ENCODE data around the gene FADS2. TPM values are rescaled to one million over a fixed set of nuclear protein-coding genes. Genes with fewer than 3 reads are reported as not detected.

FADS2 gene
- total and polyA plus RNA-seq, 2 of the 13 experiments (the other 11 are each of a cell fraction or from before 2014, with no cell fraction given), result 90.1 to 124 TPM

DNA sequence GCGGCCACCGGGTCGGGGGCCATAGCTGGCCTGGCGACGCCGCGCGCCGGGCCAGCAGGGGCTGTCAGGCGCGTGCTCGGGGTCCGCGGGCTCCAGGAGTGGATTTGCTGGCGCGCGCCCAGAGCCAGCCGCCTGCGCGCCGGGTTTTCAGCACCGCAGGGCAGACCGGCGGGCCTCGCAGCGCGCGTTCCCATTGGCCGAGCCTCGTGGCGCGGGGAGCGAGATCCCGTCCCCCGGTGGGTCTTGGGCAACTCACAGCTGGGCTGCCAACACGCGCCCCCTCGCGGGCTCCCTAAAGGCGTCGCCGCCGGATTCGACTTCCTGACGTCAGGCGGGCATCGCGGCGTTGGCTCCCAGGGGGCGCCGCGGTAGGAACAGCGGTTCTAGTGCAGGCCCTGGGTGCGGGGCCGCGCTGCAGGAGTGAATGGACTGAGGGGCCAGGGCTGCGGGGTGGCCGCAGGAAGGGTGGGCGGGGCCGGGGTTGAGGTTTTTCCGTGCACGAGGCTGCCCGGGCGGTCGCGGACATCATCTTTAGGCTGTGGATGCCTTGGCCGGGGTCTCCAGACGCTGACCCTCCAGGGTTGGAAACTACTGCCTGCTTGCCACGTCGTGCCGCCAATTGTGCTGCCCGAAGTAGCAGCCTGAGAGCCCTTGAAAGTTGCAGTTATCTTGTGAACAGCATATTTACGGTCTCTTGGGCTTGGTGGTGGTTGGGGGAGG is 11.2 kb upstream of the FADS2 start, which contains the start of gene FADS1 (continued):
- TF ChIP-seq, protein P1, sequence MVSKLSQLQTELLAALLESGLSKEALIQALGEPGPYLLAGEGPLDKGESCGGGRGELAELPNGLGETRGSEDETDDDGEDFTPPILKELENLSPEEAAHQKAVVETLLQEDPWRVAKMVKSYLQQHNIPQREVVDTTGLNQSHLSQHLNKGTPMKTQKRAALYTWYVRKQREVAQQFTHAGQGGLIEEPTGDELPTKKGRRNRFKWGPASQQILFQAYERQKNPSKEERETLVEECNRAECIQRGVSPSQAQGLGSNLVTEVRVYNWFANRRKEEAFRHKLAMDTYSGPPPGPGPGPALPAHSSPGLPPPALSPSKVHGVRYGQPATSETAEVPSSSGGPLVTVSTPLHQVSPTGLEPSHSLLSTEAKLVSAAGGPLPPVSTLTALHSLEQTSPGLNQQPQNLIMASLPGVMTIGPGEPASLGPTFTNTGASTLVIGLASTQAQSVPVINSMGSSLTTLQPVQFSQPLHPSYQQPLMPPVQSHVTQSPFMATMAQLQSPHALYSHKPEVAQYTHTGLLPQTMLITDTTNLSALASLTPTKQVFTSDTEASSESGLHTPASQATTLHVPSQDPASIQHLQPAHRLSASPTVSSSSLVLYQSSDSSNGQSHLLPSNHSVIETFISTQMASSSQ (IDR thresholded peaks at IDR 0.05; ENCODE audit: low read depth), result no peak
- TF ChIP-seq, protein P1 (CRISPR knock-in tag; IDR thresholded peaks at IDR 0.05; ENCODE audit: borderline replicate concordance), result peak; percentile 75; the same call in 1 of the 2 replicates
- TF ChIP-seq, protein P2, sequence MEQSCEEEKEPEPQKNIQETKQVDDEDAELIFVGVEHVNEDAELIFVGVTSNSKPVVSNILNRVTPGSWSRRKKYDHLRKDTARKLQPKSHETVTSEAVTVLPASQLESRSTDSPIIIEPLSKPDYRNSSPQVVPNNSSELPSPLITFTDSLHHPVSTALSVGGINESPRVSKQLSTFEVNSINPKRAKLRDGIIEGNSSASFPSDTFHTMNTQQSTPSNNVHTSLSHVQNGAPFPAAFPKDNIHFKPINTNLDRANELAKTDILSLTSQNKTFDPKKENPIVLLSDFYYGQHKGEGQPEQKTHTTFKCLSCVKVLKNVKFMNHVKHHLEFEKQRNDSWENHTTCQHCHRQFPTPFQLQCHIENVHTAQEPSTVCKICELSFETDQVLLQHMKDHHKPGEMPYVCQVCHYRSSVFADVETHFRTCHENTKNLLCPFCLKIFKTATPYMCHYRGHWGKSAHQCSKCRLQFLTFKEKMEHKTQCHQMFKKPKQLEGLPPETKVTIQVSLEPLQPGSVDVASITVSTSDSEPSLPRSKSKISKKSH (CRISPR knock-in tag; IDR thresholded peaks at IDR 0.05; ENCODE audit: borderline replicate concordance), result no peak; the same call in 1 of the 2 replicates
- TF ChIP-seq, protein P3, sequence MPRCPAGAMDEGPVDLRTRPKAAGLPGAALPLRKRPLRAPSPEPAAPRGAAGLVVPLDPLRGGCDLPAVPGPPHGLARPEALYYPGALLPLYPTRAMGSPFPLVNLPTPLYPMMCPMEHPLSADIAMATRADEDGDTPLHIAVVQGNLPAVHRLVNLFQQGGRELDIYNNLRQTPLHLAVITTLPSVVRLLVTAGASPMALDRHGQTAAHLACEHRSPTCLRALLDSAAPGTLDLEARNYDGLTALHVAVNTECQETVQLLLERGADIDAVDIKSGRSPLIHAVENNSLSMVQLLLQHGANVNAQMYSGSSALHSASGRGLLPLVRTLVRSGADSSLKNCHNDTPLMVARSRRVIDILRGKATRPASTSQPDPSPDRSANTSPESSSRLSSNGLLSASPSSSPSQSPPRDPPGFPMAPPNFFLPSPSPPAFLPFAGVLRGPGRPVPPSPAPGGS (CRISPR knock-in tag; IDR thresholded peaks at IDR 0.05), result peak; percentile 85; the same call in 1 of the 2 replicates
- TF ChIP-seq TSC22D2 (CRISPR knock-in tag; IDR thresholded peaks at IDR 0.05; ENCODE audit: borderline replicate concordance) (no peak), SCMH1 (CRISPR knock-in tag; IDR thresholded peaks at IDR 0.05; ENCODE audit: borderline replicate concordance) (no peak), KMT2B (CRISPR knock-in tag; IDR thresholded peaks at IDR 0.05) (peak; percentile 71; the same call in 1 of the 2 replicates), ELF1 (CRISPR knock-in tag; IDR thresholded peaks at IDR 0.05) (peak; percentile 75), ZNF790 (CRISPR knock-in tag; IDR thresholded peaks at IDR 0.05; ENCODE audit: borderline replicate concordance) (peak; percentile 60; the same call in 1 of the 2 replicates), ZFP1 (CRISPR knock-in tag; IDR thresholded peaks at IDR 0.05) (no peak)
- TF ChIP-seq, protein P4, sequence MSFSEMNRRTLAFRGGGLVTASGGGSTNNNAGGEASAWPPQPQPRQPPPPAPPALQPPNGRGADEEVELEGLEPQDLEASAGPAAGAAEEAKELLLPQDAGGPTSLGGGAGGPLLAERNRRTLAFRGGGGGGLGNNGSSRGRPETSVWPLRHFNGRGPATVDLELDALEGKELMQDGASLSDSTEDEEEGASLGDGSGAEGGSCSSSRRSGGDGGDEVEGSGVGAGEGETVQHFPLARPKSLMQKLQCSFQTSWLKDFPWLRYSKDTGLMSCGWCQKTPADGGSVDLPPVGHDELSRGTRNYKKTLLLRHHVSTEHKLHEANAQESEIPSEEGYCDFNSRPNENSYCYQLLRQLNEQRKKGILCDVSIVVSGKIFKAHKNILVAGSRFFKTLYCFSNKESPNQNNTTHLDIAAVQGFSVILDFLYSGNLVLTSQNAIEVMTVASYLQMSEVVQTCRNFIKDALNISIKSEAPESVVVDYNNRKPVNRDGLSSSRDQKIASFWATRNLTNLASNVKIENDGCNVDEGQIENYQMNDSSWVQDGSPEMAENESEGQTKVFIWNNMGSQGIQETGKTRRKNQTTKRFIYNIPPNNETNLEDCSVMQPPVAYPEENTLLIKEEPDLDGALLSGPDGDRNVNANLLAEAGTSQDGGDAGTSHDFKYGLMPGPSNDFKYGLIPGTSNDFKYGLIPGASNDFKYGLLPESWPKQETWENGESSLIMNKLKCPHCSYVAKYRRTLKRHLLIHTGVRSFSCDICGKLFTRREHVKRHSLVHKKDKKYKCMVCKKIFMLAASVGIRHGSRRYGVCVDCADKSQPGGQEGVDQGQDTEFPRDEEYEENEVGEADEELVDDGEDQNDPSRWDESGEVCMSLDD (CRISPR knock-in tag; IDR thresholded peaks at IDR 0.05; ENCODE audit: borderline replicate concordance), result peak; percentile 30; the same call in 1 of the 2 replicates
- TF ChIP-seq, protein P5, sequence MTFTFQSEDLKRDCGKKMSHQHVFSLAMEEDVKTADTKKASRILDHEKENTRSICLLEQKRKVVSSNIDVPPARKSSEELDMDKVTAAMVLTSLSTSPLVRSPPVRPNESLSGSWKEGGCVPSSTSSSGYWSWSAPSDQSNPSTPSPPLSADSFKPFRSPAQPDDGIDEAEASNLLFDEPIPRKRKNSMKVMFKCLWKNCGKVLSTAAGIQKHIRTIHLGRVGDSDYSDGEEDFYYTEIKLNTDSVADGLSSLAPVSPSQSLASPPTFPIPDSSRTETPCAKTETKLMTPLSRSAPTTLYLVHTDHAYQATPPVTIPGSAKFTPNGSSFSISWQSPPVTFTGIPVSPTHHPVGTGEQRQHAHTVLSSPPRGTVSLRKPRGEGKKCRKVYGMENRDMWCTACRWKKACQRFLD (CRISPR knock-in tag; IDR thresholded peaks at IDR 0.05; ENCODE audit: borderline replicate concordance), result no peak
- TF ChIP-seq, protein P6, sequence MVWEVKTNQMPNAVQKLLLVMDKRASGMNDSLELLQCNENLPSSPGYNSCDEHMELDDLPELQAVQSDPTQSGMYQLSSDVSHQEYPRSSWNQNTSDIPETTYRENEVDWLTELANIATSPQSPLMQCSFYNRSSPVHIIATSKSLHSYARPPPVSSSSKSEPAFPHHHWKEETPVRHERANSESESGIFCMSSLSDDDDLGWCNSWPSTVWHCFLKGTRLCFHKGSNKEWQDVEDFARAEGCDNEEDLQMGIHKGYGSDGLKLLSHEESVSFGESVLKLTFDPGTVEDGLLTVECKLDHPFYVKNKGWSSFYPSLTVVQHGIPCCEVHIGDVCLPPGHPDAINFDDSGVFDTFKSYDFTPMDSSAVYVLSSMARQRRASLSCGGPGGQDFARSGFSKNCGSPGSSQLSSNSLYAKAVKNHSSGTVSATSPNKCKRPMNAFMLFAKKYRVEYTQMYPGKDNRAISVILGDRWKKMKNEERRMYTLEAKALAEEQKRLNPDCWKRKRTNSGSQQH (CRISPR knock-in tag; IDR thresholded peaks at IDR 0.05; ENCODE audit: low read depth), result peak; percentile 79; the same call in 1 of the 2 replicates

All from HepG2 (cell line).